ENCODE measurements around the gene FAM98A.
A peak's percentile ranks its signal among the peaks of the same experiment; 100 is the strongest.

FAM98A gene

DNA sequence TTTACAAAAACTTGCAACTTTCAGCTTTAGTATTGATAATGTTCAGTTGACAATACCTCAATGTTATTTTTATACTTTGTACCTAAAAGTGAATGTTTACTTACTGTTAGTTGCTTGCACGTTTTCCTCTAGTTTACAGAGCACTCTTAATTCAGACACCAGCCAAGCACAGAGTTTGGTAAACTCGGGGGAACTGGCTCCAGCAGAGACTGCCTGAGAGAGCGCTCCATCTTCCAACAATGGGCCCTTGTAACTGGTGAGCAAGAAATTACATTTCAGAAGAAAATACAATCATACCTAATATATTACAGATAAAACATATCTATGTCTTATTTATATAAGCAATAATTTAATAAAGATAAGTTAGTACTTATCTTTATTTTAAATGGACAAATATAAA, 3.7 kb downstream of the FAM98A start:
- DNase-seq = no peak

DNA sequence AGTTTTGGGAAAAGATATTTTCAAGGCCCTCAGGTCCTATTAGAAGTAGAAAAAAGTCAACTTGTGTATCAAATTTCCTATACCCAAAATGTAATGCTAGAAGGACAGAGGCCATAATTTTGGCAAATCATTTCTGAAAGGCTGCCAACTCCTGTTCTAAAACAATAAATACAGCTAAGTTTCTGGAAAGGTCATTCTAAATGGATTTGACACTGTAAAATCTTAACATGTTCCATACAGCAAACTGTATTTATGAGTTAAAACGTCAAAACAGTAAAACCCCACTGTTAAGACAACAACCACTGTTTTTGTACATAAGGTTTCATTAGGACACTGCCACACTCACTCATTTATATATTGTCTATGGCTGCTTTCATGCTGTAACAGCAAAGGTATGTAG, 9.7 kb downstream of the FAM98A start:
- DNase-seq = peak; percentile 87

DNA sequence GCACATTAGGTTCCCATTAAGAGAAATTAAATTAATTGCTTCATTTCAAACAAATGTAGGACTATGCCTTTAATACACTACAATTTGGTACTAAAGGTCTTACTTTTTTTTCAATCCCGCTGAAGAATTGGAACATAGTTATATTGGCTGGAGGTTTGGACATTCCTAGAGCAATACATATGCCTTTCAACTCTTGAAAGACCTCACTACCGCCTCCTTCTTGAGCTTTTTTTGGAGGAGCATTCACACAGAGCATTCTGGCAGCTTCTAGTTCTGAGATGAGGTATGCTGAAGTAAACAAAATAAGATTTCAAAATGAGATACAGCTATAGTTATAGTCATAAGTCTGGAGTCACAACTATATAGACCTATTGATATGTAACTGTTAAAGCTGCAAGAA, 10.9 kb downstream of the FAM98A start:
- DNase-seq = no peak

DNA sequence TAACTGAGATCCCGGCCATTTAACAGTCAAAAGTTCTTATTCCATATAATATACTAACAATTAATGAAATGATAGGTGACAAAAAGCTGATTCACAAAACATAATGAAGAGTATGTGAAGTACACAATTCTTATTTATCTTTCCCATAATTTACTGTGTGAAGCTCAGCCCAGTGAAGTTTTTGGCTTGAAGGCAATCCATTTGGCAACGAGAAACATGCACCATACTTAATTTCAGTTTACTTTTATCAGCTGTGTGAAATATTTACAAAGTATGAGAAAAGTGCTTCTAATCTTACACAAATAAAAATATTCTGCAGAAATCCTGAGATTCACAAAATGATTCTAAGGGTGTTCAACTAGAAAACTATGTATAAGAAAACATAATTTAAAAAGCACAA, 12.3 kb downstream of the FAM98A start:
- no peak for DNase-seq

- DNase-seq = peak; percentile 72
Observed at GRCh38 chr2:33583194-33583938, 15.7 kb downstream of the FAM98A start.

GRCh38 chr2:33581872-33582271, 17.2 kb downstream of the FAM98A start:
- DNase-seq = no peak

GRCh38 chr2:33579227-33579626, 19.9 kb downstream of the FAM98A start:
- DNase-seq = peak; percentile 68

DNA sequence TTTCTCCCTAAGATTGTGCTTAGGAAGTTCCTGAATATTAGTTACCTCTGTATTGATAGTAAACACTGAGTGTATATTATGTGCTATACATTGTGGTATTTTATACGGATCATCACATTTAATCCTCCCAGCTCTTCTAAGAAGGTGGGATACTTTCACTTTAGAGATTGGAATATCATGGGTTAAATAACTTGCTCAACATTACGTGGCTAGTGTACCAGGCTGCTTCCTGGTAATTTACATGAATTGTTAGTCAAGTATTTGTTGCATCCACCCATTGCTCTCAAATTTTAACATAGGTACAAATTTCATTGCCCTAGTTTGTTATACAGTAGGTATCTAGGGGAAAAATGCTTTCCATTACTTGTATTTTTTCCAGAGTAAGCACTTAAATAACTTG, 21.4 kb downstream of the FAM98A start:
- no peak for DNase-seq

DNA sequence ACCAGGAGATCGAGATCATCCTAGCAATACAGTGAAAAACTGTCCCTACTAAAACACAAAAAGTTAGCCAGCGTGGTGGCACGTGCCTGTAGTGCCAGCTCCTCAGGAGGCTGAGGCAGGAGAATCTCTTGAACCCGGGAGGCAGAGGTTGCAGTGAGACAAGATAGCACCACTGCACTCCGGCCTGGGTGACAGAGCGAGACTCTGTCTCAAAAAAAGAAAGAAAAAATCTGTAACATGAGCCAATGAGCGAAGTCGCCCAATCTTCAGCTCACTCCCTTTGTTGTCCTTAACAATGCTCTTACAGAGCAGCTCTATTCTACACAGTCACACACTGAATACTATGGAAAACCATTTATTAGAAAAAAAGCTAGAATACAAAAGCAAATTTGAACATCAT, 22.0 kb downstream of the FAM98A start:
- no peak for DNase-seq

DNA sequence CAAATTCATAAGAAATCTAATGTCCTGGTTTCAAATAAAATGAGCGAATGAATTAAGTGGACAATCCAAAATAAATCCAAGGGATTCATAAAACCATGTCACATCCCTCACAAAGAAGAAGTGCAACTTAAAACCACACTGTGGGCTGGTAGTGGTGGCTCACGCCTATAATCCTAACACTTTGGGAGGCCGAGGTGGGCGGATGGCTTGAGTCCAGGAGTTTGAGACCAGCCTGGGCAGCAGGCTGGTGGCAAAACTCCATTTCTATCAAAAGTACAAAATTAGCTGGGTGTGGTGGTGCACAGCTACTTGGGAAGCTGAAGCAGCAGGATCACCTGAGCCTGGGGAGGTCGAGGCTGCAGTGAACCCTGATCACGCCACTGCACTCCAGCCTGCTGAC, 25.4 kb downstream of the FAM98A start:
- no peak for DNase-seq

- no peak for DNase-seq
Observed at GRCh38 chr2:33570681-33571080, 28.4 kb downstream of the FAM98A start.

DNA sequence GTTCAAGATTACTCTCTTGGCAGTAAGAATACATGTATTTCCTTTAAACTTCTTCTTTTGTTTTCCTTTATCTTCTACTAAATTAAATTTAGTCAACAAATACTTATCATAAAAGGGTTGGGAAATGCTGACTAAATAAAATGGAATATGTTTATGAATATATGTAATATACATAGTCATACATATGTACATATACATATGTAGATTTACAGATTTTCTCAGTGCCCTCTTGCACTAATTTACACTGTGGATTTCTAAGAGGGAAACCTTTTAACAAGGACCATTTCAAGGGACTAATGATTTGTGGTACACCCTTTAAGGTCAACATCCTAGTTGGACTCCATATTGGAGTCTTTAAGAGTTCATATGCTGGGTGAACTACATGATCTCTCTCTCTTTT, 37.2 kb downstream of the FAM98A start:
- no peak for DNase-seq

DNA sequence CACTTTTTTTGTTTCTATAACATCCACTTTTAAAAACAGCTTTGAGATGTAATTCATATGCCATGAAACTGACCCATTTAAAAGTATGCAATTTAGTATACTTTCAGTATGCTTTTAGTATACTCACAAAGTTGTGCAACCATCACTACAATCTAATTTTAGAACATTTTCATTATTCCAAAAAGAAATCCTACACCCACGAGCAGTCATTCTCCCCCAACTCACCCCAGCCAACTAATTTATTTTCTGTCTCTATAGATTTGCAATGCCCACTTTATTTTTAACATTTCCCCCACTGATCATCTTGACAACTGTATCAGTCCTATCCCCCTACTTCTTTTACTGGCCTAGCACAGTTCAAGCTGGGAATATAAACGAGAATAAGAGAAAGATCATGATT, 39.1 kb downstream of the FAM98A start:
- no peak for DNase-seq

- DNase-seq = no peak
Observed at GRCh38 chr2:33559328-33559727, 39.8 kb downstream of the FAM98A start.

DNA sequence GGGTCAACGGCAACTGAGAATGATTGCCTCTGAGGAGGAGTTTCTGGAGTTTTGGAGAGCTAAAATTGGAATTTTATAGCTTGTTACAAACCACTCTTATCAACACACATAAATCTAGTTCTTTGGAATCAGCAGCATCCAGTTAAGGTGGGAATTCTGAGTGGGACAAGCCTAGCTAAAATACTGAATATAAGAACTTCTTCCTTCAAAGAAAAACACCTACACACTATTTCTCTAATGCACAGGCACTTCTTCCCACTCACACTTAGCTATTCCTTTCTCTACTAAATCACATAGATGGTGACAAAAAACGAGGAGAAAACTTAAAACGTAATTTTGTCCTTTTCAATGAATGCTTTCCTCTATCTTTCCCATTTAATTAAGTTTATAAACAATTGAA, 43.4 kb downstream of the FAM98A start:
- DNase-seq = no peak

DNA sequence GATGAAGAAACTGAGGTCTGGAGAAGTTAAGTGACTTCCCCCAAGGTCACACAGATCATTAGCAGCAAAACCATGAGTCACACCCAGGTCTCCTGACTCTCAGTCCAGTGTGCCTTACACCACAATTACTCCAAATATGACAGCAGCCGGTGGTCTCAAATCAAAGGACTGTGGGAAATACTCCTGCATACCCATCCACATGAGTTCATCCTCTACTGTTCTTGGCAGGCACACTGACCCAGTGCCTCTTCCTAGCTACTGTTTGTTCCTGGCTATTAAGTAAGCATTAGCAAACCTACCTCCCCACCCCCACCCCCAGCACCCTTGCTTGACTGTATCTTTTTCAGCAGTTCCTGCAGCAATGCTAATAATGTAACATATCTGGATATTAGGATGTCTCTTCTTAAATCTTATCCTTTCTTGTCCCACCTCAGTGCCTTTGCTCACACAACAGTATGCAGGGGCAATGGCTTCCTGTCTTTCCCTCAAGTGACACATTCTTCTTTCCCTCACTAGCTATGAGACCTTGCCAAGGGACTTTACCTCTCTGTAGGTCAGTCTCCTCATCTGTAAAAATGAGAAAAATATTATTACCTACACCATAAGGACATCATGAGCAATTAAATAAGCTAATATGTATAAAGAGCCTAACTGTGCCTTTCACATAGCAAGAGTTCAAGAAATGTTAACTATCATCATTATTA, 46.2 kb downstream of the FAM98A start:
- no peak for DNase-seq

GRCh38 chr2:33550206-33550605, 48.9 kb downstream of the FAM98A start:
- DNase-seq = no peak

DNA sequence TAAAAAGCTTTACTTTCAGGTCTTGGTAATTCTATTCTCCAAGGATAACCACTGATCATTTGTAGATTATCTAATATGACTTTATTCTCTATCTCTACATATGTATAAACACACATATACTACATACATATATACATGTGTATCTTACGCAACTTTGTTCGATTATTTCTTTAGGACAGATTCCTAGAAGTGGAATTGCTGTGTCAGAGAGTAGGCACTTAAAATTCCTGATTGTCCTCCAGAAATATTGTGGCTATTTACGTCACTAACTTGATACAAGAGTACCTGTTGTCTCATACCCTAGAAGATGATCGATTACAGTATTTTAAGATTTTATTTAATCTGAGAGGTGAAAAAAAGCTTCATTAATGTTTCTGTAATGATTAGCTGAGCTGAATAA, 57.9 kb downstream of the FAM98A start:
- no peak for DNase-seq

DNA sequence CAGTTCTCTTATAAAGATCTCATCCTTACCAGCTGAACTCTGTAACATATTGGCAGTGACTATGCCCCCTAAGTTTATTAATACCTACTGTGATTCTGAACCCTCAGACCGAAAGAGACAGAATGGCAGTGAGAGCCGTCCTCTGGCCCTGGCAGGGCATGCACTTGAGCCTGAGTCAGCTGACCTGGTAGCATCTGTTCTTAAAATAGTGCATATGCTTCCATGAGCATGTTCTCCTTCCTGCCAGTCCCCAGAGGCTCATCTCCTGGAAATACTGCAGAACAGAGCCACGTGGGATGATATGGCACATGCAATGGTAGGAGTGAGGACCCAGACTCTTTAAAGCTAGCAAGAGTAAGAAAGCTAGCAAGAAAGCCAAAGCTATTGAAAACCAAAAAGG, 63.7 kb downstream of the FAM98A start:
- peak; percentile 96 for DNase-seq

All from NCI-H2171 treated with DMSO at 0.1 percent for 48 hours (cell line).